ENCODE measurements around the gene TOMM22.

Gene TOMM22

DNA sequence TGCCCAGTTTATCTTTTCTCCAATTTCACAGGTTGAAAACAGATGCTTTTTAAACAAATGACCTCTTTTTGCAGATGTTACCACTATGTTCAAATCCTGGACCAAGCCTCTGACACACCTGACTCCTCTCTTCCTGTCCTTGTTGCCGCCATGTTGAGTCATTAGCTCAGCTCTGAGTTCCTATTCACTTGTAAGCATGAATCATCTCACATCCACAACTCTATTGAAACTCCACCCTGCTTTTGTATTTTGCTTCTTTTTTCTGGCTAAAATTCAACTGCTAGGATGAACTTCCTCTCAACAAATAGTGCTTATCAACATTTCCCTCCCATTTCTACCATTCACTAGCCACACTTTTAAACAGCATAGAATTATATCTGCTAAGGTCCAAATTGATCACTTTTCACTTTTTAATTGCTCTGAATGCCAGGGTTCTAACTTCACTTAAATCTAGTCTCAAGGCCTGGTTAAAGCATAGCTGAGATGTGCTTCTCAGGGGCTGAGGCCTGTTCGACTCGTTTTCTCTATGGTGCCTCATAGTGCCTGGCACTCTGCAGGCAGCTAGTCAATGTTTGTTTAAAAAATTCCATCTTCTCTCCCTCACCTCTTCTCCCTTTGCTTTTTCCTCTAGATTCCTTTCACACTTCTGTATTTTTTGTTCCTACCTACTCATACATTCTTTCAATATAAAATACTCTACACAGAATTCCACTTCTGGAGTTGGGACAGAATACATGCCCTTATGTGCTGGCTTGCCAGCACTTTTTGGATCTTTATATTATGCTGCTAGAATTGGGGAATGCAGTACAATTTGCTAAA lies 15.1 kb downstream of the TOMM22 start:
- peak in 1 of 3 experiments; percentile 41 for DNase-seq (ENCODE audit: low read depth in 3 of 3)

DNA sequence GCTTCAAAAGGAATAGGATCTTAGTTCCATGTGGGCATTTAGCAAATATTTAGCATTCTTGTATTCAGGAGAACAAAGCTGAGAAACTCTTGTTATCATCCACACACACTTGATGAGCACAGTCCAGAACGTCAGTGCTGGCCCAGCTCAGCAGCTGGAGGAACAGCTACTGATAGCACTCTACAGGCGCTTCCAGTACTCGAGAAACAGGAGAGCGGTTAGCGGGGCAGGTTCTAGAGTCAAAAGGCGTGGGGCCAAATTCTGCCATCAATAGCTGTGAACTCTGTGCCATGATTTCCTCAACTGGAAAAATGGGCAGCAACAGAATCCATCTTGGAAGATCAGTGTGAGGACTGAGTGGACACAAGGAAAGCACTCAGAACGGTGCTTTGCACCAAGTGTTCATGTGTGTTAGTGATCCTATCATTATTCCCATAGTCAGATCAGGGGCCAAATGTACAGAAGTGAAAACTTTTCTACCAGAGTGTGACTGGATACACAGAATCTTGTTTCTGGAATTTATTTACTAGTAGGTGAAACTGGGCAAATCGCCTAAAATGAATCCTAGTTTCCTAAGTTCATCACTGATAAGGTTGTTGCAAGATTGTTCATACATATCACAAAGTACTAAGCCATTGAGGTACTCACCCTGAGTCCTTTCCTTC lies 15.8 kb downstream of the TOMM22 start:
- DNase-seq (ENCODE audit: low read depth in 3 of 3), result no peak

DNA sequence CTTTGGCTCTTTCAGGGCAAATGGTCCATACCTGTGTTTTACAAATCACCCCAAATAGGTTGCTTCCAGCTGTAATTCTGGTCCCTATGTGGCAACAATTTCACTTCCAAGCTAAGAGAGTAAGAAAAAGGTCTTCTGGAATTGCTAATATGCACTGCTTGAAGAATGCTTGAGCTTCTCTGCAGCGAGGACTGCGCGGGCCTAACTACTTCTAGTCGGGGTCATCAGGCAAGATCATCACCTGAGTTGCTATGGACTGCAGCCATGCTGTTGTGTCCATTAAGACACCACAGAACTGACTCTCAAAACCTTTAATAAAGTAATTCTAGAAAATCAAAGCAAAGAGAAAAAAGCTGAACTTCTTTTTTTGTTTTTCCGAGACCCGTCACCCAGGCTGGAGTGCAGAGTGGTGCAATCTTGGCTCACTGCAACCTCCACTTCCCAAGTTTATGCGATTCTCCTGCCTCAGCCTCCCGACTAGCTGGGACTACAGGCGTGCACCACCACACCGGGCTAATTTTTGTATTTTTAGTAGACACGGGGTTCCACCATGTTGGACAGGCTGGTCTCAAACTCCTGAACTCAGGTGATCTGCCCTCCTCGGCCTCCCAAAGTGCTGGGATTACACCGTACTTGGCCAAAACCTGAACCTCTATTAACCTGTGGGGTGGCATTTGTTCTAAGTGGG lies 16.8 kb downstream of the TOMM22 start:
- DNase-seq (ENCODE audit: low read depth in 3 of 3), result no peak

DNA sequence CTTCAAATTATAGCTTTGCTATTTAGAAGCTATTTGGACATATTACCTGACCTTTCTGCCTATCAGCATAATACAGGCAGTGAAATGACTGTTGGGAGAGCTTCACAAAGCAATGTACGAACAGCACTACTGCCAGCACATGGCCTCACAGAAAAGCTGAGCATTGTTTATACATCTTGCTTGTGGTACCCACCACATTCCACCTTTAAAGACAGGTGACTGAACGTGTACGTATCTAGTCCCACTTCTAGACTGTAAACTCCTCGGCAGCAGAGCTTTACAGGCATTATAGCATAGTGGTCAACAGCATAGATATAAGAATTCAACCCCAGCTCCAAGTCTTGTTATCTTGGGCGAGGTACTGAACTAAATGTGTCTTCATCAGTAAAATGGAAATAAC lies 17.4 kb downstream of the TOMM22 start:
- DNase-seq (ENCODE audit: low read depth in 3 of 3), result no peak

DNA sequence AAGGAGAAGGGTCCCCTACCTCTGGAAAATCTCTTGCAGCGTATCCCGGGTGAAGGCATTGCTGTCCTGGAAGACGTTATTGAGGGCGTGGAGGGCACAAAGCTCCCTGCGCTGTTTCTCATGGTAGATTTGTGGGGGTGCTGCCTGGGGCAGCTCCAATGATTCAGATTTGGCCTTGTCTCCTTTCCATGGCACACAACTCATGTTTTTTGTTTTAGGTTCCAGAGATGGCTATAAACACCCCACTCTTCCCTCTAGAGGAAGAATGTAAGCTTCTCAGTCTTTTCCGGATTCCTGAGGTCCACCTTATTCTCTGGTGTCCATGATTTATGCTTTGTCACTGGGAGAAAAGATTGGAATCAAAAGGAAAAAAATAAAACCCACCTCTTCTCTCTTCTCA lies 18.0 kb downstream of the TOMM22 start:
- no peak for DNase-seq (ENCODE audit: low read depth in 3 of 3)

DNA sequence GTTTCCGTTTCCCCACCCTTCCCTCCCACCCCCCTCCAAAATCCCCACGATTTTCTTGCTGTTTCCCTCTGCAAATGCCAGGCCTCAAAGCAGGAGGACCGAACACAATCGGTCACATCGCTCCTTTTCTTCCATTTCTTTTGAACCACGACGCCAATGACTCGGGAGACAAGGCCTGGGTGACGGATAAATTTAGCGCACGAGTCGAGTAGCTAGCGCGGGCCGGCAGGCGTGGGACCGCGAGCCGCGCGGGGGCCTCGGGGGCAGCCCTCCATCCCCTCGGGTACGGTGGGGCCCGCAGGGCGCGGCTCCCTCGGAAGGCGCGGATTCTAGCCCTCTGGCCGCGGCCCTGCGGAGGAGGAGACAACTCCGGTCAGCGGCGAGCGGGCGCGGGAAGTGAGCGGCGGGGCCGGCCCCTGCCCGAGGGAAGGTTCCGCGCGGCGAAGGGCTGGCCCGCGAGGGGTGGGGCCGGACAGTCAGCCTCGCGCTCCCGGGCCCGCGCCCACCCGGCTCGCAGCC lies 18.6 kb downstream of the TOMM22 start:
- peak in 1 of 3 experiments; percentile 17 for DNase-seq (ENCODE audit: low read depth in 3 of 3)

DNA sequence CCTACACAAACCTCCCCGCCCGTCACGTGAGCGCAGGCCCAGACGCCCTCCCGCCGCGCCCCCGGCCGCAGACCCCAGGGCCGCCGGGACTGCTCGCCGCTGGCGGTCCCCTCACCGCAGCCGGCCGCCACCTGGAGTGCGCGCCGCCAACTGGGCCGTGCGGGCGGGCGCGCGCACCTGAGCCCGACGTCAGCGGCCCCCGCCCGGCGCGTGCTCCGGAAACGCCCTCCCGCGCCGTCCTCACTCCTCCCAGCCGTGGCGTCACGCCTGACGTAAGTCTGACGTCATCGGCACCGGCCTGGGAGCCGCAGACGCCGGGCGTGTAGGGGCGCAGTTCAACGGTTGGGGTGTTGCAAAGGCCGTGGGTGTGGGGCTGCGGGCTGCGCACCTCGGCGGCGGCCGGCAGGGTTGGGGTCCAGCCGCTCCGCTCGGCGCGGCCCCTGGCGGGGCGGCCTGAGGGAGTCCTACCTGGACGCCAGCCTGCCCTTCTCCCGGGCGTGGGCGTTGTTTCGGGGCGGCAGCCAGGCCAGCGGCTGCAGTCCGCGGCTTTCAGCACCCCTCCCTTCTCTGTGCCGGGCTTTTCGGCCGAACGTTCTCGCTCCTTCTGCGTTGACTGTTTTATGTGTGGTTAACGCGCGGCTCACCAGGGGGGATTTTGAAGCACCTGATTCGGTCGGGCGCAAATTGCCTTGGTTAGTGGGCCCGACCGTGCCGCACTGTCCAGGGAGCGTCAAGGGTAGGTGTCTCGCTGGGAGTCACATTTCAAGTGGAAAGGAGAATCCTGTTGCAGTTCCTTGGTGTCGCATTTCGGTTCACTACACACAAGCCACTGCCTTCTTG lies 19.3 kb downstream of the TOMM22 start, which contains the start of gene JOSD1:
TSS of gene JOSD1 (minus strand) at position 155 of the 840 bp plus-strand sequence. CDS start 956 bp downstream, outside the sequence.
- DNase-seq (ENCODE audit: low read depth in 3 of 3), result peak; percentile 94 to 97 (median 95)

DNA sequence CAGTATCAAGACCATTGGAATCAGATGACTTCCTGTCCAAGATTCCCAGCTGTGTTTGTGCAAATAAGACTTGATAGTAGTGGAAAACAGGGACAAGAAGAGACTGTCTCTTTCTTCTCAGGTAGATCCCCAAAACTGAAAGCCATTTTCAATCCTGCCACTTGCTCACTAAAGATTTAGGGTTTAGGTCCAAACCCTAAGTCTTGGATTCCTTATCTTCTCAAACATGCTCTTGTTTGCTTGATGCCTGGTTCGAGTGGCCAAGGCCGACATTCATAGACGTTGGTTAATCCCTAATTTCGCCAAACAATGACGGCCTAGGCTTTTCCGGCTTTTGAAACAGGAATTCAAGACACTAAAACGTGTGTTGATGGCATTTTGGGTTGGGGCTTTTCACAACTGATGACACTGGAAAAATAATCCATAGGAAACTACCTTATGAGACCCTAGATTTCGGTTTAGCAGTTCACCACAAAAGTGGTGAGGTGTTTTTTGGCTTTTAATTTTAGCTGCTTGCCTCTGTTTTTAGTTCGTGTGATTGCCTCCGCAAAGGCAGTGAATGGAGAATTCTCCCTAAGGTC lies 23.0 kb downstream of the TOMM22 start:
- DNase-seq (ENCODE audit: low read depth in 3 of 3), result no peak

DNA sequence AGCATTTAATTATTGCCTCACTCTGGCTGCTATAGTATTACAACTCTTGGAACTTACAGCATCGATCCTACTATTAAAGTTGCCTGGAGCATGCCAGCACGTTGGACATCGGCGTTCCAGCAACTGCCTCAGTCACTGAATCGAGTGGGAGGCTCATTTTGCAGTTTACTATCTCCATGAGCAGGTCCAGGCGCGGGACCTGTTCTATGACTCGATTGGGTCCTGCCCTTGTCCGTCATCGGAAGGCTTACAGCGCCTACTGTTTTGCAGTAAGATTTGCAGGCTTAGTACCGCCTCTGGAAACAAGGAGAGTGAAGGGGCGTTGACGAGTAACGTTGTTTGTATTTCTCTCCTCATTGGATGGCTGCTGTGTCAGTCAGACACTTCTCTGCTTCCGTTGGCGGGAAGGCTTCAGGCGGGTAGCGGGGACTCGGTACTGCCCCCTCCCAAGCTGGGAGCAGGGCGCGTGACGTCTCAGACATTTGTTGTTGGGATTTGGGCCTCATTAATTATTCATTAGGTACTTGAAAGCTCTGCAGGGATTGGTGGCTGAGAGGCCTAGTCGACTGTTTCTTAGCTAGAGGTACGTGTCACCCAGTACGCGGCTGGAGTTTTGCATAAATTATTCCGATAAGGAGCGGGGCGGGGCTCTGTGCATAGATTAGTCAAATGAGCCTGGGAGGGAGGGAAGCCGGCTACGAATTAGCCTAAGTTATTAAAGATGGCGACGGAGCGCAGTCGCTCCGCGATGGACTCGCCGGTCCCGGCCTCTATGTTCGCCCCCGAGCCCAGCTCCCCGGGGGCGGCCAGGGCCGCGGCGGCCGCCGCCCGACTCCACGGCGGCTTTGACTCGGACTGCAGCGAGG lies 23.7 kb downstream of the TOMM22 start, which contains the start of gene GTPBP1:
TSS of gene GTPBP1 (plus strand) at position 710 of the 866 bp plus-strand sequence. CDS start at position 722, 12 bp downstream.
- DNase-seq (ENCODE audit: low read depth in 3 of 3), result peak; percentile 75 to 96 (median 91)

DNA sequence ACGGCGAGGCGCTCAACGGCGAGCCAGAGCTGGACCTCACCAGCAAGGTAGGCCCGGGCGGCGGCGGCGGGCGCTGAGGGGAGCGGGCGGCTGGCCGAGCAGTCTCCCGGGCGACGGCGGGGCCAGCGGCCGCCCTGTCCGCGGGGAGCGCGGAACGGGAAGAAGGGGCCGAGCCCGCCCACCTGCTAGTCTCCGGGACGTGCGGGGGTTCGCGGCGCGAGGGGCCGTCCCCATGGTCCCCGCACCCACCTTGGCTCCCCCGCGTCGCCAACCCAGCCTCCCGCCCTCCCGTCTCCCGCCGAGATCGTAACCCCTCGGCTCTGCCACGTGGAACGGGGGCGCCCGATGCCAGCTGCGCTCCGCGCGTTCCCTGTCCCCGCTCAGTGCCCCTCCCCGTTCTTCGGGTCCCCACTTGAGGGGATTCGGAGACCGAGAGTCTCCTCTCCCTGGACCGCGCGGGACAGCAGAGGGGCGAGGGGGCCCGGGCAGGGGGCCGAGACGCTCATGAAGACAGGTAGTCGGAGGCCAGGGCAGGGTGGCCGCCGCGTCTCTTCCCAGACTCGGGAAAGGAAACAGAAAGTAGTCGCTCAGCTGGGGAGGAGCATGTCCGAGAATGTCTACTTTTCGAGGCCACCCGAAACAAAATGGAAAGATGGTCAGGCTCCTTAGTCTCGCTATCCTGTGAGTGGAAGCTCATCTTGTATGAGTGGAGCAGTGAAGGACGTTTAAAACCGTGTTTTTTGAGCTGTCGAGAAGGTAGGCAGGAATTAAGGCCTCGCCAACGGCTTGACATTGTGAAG lies 24.5 kb downstream of the TOMM22 start:
- DNase-seq (ENCODE audit: low read depth in 3 of 3), result peak; percentile 19 to 36 (median 21)

DNA sequence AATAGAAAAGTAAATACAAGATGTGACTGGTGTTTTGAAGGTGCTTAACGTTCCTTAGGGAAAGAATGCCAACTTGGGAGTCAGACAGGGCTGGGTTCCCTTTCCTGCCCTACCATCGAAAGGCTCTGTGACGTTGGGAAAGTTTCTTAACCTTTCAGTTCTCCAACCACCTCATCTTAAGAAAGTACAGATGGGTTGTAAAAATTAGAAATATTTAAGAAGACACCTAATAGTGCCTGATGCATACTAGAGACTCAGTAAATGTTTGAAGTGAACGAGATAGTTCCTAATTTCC lies 25.1 kb downstream of the TOMM22 start:
- DNase-seq (ENCODE audit: low read depth in 3 of 3), result no peak

DNA sequence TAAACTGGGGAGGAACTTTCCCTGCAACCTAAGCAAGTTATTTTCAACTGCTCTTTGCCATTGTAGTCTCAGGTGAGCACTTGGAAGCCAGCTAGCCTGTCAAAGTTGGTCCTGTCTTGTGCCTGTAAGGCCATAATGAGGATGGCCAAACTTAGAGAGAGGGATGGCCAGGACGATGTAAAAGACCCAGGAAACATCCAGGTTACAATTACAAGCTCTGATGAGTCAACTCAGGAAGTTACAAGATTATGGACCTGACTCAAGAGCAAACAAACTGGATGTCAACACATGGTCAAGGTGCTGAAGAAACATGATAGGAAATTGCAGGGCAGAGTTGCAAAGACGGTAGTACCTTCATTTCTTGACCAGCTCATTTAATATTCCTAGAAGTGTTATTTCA lies 25.6 kb downstream of the TOMM22 start:
- DNase-seq (ENCODE audit: low read depth in 3 of 3), result no peak

DNA sequence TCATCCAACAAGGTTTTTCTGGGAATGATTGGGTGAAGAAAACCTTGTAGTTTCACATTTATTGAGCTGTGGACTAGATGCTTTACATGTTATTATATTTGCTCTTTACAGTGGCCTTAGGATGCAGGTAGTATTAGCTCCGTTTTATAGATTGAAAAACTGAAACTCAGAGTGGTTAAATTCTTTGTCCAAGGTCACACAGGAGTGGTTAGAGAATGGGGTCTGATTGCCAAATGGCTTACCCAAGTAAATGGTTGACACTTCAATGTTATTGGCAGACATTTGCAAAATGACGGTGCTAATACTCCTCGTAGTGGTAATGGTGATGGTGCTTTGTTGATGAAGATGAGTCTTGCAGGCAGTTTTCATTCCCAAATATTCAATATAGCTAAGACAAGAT lies 26.2 kb downstream of the TOMM22 start:
- no peak for DNase-seq (ENCODE audit: low read depth in 3 of 3)

DNA sequence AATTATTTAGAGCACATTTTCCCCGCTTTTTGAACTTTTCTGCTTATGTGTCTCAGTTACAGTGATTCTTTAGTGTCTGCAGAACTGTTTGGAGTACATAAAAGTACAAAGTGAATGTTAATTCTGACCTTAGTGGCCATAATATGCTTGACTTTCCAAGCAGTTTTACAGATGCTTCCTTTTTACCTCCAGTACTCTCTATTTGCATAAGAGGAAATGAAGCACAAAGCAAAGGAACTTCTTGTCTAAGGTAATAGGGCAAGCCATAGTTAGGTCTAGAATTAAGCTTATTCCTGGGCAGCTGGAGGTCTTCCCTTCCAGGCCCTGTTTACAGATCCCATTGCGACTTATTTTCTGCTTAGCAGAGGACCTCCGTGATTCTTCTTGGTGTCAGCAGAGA lies 27.5 kb downstream of the TOMM22 start:
- DNase-seq (ENCODE audit: low read depth in 3 of 3), result no peak

DNA sequence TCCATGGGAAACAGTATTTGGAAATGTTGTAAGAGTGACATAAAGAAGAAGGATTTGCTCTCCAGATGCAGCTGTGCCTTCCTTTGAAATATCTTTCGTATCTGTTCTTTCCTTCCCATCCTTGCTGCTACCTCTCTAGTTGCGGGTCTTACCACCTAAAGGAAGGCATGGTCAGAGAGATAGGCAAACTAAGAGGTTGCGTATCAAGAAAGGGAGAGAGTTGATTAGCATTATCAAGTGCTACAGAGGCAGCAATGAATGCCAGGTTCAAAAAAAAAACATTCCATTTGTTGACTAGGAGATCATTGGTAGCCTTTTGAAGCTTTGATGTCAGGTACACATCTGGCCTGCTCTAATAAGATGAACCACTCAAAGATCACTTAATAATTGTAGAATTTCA lies 28.6 kb downstream of the TOMM22 start:
- DNase-seq (ENCODE audit: low read depth in 3 of 3), result no peak

DNA sequence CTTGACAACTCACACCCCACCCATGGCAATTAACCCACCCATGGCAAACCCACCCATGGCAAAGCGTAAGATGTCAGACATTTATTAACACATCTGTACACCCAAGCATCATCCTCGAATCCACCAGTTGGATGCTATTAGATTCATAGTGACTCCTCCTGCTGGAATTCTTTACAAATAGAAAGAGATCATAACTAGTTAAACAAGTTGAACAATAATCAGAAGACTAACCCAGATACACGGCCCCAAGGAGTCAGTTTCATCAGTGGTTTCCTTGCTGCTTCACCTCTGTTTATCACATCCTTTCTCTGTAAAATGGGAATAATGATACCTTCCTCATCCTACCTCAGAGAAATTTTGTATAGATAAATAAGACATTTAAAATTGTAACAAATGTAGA lies 29.1 kb downstream of the TOMM22 start:
- no peak for DNase-seq (ENCODE audit: low read depth in 3 of 3)

DNA sequence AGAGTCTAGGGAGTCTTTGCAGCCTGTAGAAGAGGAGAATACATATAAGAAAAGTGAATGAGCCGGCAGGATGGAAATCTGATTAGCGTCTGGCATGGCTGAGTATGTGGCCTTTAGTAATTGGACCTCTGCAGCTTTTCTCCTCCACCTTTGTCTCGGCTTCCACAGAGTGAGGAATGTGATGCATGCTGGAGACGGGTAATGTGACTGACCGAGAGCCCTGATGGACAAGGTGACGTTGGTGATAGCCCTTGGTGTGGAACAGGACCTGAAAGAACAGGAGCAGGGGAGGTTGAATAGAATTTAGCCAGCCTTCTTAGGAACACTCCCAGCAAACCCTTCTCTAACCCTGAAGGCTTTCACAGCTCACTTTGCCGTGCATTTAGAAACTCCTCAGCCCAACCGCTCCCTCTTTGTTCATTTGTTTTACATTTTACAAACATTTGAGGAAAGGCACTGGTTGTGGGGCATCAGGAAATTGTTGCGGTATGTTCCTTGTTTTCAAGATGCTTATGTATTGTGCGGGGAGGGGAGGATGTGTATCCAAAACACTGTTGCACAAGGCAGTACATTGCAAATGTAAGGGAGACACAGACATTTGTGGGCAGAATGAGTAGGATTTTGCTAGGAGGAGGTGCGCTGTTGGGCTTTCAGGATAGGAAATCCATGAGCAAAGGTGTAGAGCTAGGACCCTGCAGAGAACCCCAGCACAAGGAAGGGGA lies 30.9 kb downstream of the TOMM22 start:
- no peak for DNase-seq (ENCODE audit: low read depth in 3 of 3)

DNA sequence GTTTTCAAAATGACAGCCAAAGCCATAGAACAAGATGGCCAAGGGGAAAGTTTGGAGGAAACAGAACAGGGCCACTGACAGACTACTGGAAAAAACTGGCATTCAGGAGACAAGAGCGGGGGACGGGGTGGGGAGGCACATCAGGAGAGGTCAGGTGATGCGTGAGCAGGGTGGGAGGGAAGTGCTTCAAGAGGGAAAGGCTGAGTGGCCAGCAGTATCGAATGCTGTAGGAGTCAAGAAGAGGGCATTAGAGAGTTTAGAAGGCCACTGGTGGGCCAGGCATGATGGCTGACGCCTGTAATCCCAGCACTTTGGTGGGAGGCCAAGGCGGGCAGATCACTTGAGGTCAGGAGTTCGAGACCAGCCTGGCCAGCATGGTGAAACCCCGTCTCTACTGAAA lies 32.2 kb downstream of the TOMM22 start:
- no peak for DNase-seq (ENCODE audit: low read depth in 3 of 3)
